HG02943 (cell line): ENCODE measurements around the gene COX6A1.

Experiments used
- ATAC-seq: cut with Tn5 transposase; IDR thresholded peaks from one replicate; pipeline ENCODE4 v1.9.1; 2021; ENCODE audit warnings: mild to moderate bottlenecking, low read depth, moderate library complexity; ENCODE audit not compliant: unreplicated experiment

Gene COX6A1

GRCh38 chr12:120437735-120438494 is at the start of gene COX6A1:
Gene COX6A1, plus strand, starts transcription at chr12:120438113. Its CDS starts 14 bp downstream, at chr12:120438127.
- peak; percentile 91 for ATAC-seq

GRCh38 chr12:120388691-120389481 is 49.0 kb upstream of the COX6A1 start:
- ATAC-seq = no peak

GRCh38 chr12:120390540-120391120 is 47.3 kb upstream of the COX6A1 start:
- no peak for ATAC-seq

- ATAC-seq = no peak
Observed at GRCh38 chr12:120394483-120395367, 43.2 kb upstream of the COX6A1 start.

- no peak for ATAC-seq
Observed at GRCh38 chr12:120397824-120398540, 39.9 kb upstream of the COX6A1 start.

GRCh38 chr12:120399531-120399930 is 38.4 kb upstream of the COX6A1 start:
- no peak for ATAC-seq

- no peak for ATAC-seq
Observed at GRCh38 chr12:120402217-120402616, 35.7 kb upstream of the COX6A1 start.

- ATAC-seq = no peak
Observed at GRCh38 chr12:120403869-120404268, 34.0 kb upstream of the COX6A1 start.

- ATAC-seq = no peak
Observed at GRCh38 chr12:120404271-120404670, 33.6 kb upstream of the COX6A1 start.

- no peak for ATAC-seq
Observed at GRCh38 chr12:120406069-120406468, 31.8 kb upstream of the COX6A1 start.

GRCh38 chr12:120406553-120406952 is 31.4 kb upstream of the COX6A1 start:
- ATAC-seq = no peak

- ATAC-seq = no peak
Observed at GRCh38 chr12:120408771-120409170, 29.1 kb upstream of the COX6A1 start.

GRCh38 chr12:120412421-120412820 is 25.5 kb upstream of the COX6A1 start:
- no peak for ATAC-seq

- no peak for ATAC-seq
Observed at GRCh38 chr12:120413901-120414695, 23.8 kb upstream of the COX6A1 start.

- ATAC-seq = no peak
Observed at GRCh38 chr12:120416490-120417216, 21.3 kb upstream of the COX6A1 start.

- ATAC-seq = no peak
Observed at GRCh38 chr12:120417917-120418580, 19.9 kb upstream of the COX6A1 start.

GRCh38 chr12:120421701-120422100 is 16.2 kb upstream of the COX6A1 start:
- ATAC-seq = no peak
